Measurements from ENCODE around the gene KRT78.
"Not testable (repeated sequence)": the region's sequence is repeated elsewhere in the genome, so short reads cannot be mapped to it uniquely, and the experiment has no call there.

KRT78 gene

DNA sequence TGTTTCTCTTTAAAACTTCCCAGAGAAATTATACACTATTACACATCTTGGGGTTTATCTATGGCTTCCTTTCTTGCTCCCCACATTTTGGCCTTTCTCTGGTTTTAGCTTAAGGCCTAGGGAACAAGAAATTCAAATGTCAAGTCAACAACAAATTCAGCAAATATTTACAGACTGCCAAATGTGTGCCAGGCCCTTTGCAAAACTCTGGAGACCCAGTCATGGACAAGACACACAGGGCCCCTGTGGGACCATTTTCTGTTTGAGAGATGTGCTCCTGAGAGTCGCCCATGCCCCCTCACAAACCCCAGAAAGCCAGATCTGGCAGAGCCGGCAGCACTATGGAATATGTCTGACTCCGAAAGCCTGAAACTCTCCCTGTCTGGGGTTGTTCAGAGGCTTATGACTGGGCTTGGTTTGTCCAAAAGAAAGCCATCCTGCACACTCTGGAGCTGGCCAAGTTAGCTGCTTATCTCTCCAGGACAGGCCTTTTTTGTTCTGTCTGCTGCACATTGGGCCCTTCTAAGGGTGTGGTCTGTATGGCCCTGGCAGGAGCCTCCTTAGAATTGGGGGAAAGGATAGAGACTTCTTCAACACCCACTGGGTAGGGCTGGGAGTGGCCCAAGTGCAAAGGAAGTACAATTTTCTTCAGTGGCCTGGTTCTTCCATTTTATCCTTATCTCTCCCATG is 51.8 kb downstream of the KRT78 start:
- TF ChIP-seq, protein P1, sequence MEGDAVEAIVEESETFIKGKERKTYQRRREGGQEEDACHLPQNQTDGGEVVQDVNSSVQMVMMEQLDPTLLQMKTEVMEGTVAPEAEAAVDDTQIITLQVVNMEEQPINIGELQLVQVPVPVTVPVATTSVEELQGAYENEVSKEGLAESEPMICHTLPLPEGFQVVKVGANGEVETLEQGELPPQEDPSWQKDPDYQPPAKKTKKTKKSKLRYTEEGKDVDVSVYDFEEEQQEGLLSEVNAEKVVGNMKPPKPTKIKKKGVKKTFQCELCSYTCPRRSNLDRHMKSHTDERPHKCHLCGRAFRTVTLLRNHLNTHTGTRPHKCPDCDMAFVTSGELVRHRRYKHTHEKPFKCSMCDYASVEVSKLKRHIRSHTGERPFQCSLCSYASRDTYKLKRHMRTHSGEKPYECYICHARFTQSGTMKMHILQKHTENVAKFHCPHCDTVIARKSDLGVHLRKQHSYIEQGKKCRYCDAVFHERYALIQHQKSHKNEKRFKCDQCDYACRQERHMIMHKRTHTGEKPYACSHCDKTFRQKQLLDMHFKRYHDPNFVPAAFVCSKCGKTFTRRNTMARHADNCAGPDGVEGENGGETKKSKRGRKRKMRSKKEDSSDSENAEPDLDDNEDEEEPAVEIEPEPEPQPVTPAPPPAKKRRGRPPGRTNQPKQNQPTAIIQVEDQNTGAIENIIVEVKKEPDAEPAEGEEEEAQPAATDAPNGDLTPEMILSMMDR (IDR thresholded peaks at IDR 0.05; ENCODE audit: low read depth, low read length): no peak
- DNase-seq (ENCODE audit: extremely low read depth, low read depth): no peak

DNA sequence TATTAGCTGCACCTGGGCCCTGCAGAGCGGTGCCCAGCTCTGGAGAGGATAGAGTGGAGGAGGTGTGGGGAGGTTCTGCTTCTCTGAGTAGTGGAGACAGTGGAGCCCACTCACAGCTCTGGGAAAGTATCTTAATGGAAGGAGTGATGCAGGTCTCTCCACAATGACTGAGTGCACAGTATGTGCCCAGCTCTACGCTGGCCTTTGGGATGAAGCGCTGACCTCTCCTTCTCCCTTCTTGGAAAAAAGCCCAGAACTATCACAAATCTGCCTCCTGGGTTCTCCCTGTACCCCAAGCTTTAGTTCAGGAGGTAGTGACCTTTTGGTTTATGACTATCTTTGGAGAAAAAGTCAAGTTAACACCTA is 52.4 kb downstream of the KRT78 start:
- TF ChIP-seq, protein P1 (IDR thresholded peaks at IDR 0.05; ENCODE audit: low read depth, low read length): no peak
- no peak for DNase-seq (ENCODE audit: extremely low read depth, low read depth)

DNA sequence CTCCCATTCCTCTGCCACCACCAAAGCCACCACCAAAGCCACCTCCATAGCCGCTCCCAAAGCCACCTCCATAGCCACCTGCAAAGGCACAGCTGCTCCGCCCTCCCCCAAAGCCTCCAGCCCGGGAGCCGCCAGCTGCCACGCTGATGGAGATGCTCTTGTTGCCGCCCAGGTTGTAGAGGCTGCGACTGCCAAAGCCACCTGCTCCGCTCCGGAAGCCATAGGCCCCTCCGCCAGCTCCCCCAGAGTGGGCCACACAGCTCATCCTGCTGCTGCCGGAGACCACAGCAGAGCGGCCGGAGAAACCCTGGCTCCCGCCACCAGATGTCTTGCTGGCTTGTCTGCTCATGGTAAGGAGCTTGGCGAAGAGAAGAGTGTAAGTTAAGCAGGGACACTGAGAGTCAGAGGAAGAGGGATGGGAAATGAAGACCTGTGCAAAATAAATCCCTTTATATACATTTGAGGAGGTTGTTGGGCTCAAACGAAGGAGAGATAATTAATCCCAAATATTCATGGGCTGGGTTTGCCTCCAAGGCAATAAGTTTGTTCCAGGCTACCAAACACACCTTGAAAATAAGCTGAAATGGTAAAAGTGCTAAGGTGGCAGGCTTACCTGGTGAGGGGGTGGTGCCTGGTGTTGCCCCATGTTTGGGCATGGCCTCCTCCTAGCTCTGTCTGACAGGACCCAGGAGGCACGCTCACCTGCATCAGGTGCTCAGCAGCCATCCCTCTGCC is 52.9 kb downstream of the KRT78 start, which contains the start of gene KRT3:
TSS of gene KRT3 (minus strand) at position 424 of the 735 bp plus-strand sequence. CDS start at position 349, 75 bp downstream.
- no peak for DNase-seq (ENCODE audit: extremely low read depth, low read depth)

DNA sequence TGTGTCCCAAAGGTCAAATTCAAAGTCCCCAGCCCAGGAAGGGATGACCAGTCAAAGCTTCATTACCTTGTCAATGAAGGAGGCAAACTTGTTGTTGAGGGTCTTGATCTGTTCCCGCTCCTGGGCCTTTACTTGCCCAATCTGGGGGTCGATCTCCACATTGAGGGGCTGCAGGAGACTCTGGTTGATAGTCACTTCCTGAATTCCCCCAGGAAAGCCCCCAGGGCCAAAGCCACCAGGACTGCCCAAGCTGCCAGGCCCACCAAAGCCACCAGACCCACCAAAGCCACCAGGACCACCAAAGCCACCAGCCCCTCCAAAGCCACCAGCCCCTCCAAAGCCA is 53.5 kb downstream of the KRT78 start:
- DNase-seq (ENCODE audit: extremely low read depth, low read depth): not testable (repeated sequence)

More for the DNA sequence above, 52.9 kb downstream of the KRT78 start, which contains the start of gene KRT3:
- TF ChIP-seq, protein P1 (IDR thresholded peaks at IDR 0.05; ENCODE audit: low read depth, low read length): no peak

DNA sequence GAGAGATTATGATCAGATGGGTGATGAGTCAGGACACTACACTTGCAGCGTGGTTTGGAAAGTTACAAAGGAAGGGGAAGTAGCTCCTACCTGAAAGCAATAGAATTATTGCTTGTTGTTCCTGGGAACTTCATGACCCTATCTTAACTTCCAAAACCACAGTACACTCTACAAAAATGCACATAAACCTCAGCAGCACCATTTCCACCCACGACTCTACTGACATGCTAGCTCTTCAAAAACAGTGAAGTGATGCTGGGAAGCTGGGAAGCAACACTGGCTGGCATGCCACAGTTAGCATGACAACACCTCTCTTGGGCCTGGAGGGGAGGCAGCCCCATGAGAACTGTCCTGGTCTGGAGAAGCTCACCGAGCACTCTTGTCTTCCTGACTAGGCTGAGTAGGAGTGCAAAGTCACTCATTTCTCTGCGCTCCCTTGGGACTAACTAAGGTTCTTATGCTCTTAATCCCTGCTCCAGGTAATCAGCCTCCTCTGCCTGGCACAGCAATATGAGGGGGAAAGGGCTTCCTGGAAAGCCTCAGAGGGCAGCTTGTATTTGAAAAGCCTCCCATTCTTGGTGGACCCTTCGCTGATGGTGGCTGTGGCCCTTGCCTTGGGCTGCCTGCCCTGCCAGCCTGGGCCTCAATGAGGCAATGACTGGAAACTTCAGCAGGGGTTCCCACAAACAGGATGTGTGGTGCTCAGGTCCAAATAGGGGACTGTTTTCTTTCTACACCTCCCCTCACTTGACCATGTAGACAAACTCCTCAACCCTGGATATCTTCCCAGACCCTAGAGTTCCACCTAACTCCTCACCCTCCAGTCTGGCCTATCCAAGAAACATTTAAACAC is 54.1 kb downstream of the KRT78 start:
- no peak for DNase-seq (ENCODE audit: extremely low read depth, low read depth)

DNA sequence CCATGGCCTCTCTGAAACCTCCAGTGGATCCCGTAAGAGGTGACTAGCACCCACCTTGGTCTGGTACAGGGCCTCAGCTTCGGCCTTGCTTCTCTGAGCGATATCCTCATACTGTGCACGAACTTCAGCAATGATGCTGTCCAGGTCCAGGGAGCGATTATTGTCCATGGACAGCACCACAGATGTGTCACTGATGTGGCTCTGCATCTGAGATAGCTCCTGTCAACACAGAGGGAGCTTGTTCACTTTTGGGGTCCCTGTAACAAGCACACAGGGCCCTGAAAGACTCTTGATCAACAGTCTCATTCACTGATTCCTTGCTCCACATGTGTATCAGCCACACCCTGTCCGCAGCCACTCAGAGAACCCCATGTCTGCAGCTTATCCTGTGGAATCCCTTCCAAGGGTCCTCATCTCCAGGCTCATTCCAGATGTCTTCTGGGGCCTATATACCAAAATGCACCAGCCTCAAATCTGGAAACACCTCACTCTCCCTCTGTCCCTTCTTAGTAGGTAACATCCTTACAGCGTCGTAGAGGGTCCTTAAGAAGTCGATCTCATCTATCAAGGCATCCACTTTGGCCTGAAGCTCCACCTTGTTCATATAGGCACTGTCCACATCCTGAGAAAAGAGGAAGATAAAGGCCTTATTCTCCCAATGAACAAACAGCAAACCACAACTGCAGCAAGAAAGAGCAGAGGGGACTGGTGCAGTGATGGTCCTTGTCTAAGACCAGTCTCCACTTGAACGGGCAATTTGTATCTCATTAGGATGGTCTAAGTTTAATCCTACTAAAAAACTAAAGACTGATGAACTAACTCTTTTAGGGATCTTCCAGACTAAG is 56.4 kb downstream of the KRT78 start:
- no peak for DNase-seq (ENCODE audit: extremely low read depth, low read depth)
- TF ChIP-seq, protein P1 (IDR thresholded peaks at IDR 0.05; ENCODE audit: low read depth, low read length): no peak

More for the DNA sequence above, 54.1 kb downstream of the KRT78 start:
- TF ChIP-seq, protein P1 (IDR thresholded peaks at IDR 0.05; ENCODE audit: low read depth, low read length): no peak

Measured in AG09319 (cell line).